Kidney (tissue), 14 donors: ENCODE data around the gene DPH2. TPM values are rescaled to one million over a fixed set of nuclear protein-coding genes. Genes with fewer than 3 reads are reported as not detected.

Experiments
- DNase-seq, 5 donors: peaks; one replicate each; pipeline ENCODE4 v3.0.0-alpha.2; 2013 to 2020
- FAIRE-seq: peaks from 2 replicates; lab custom pipeline; 2012; peaks lifted over from hg19 to GRCh38; lab: Jason Lieb, UNC
- H3K27ac ChIP-seq, 2 donors: one replicate each; pipeline ENCODE4 v1.7.0; 2013; ENCODE audit warnings: low read depth in 2 of 2, low read length in 2 of 2, inconsistent platforms in 1 of 2
- H3K27me3 ChIP-seq: one replicate; pipeline ENCODE4 v1.7.1; 2013; ENCODE audit warnings: low read length, inconsistent platforms; ENCODE audit not compliant: control insufficient read depth, insufficient read depth
- H3K36me3 ChIP-seq, 3 donors: one replicate each; pipeline versions ENCODE4 v1.7.0 to v1.7.1; 2013; ENCODE audit warnings: low read length in 3 of 3, control low read depth in 1 of 3, inconsistent platforms in 1 of 3; ENCODE audit not compliant: insufficient read depth in 3 of 3, control insufficient read depth in 2 of 3
- H3K4me1 ChIP-seq, 3 donors: one replicate each; pipeline versions ENCODE4 v1.7.0 to v1.7.1; 2013; ENCODE audit warnings: low read length in 3 of 3, inconsistent platforms in 1 of 3, low read depth in 1 of 3; ENCODE audit not compliant: control insufficient read depth in 2 of 3, insufficient read depth in 2 of 3
- H3K4me3 ChIP-seq, 3 donors: one replicate each; pipeline versions ENCODE4 v1.7.0 to v1.8.1; 2013; ENCODE audit warnings: low read length in 3 of 3, control low read depth in 1 of 3, inconsistent platforms in 1 of 3
- H3K9ac ChIP-seq, 3 donors: one replicate each; pipeline versions ENCODE4 v1.7.0 to v1.7.1; 2013; ENCODE audit warnings: low read length in 3 of 3, control low read depth in 1 of 3, inconsistent platforms in 1 of 3
- H3K9me3 ChIP-seq, 3 donors: one replicate each; pipeline versions ENCODE4 v1.7.0 to v1.7.1; 2013; ENCODE audit warnings: low read length in 3 of 3, control low read depth in 1 of 3, inconsistent platforms in 1 of 3; ENCODE audit not compliant: control insufficient read depth in 2 of 3, insufficient read depth in 1 of 3
- CTCF ChIP-seq: IDR thresholded peaks from 3 replicates; pipeline ENCODE4 v1.5.1; 2012; ENCODE audit warnings: mild to moderate bottlenecking, moderate library complexity, borderline replicate concordance; ENCODE audit not compliant: insufficient read depth; ENCODE audit errors: extremely low read depth
- intact Hi-C: fragments of 100-400 bp; cut with DNase I; formaldehyde crosslinking; loops from one replicate; pipeline ENCODE4 v1.11.1; 2022
- polyA plus RNA-seq: library from polyadenylated mRNA; stranded (reverse); fragments of 350-450 nt; fragmentation: Illumina TruSeq; extraction: RNeasy Lipid Tissue Mini Kit (QIAGEN cat#74804); gene quantifications from one replicate; pipeline ENCODE4 v1.2.3, GENCODE V29; 2014; ENCODE audit warnings: low read depth, low replicate concordance; ENCODE audit not compliant: insufficient read depth
- total RNA-seq: library from RNA; stranded (reverse); fragmentation: NEBNext Ultra II Directional; extraction: Animal tissue kit (Norgen Biotek cat#: 25700); gene quantifications from one replicate; pipeline ENCODE4 v1.2.1, GENCODE V29; 2021
- donor health status: control.
- donor health status: control.
- donor health status: control.
- donor health status: control.
- donor health status: control.
- donor health status: DM: yes; HTN: yes; CAD: no.
- donor health status: Normal renal cell carcinoma (clear cell type).

Gene DPH2
- total and polyA plus RNA-seq, 2 donors from 2014 or later: 15.9 to 24.0 TPM

GRCh38 chr1:44014365-44015104 is 44.7 kb downstream of the DPH2 start:
- TF ChIP-seq CTCF: no peak
- Histone ChIP-seq H3K4me1 (no peaks in the 10 kb centered on the region), H3K27me3 (no peaks in the 10 kb centered on the region), H3K9me3 (no peaks in the 10 kb centered on the region), H3K9ac (no peak overlapping the region), H3K4me3 (no peak overlapping the region), H3K27ac (no peak overlapping the region), H3K36me3 (no peaks in the 10 kb centered on the region)
- FAIRE-seq (no peak), DNase-seq (no peak)
- intact Hi-C loops: no loop called here

GRCh38 chr1:44015206-44015605 is 45.4 kb downstream of the DPH2 start:
- Histone ChIP-seq H3K27ac (no peak overlapping the region), H3K4me1 (no peaks in the 10 kb centered on the region), H3K9ac (no peak overlapping the region), H3K36me3 (no peaks in the 10 kb centered on the region), H3K27me3 (no peaks in the 10 kb centered on the region), H3K9me3 (no peaks in the 10 kb centered on the region), H3K4me3 (no peak overlapping the region)
- no peak for DNase-seq
- intact Hi-C loops: no loop called here
- no peak for FAIRE-seq
- no peak for TF ChIP-seq CTCF

GRCh38 chr1:44016041-44016889 is 46.5 kb downstream of the DPH2 start:
- H3K27ac ChIP-seq: no peak overlapping the region
- no peak overlapping the region for H3K4me3 ChIP-seq
- intact Hi-C loops: no loop called here
- H3K9ac ChIP-seq: no peak overlapping the region
- H3K4me1 ChIP-seq: no peaks in the 10 kb centered on the region
- no peak for TF ChIP-seq CTCF
- DNase-seq (no peak), FAIRE-seq (no peak)
- H3K27me3 ChIP-seq: no peaks in the 10 kb centered on the region
- H3K9me3 ChIP-seq: no peaks in the 10 kb centered on the region
- H3K36me3 ChIP-seq: no peaks in the 10 kb centered on the region
